Activated CD4-positive, alpha-beta memory T cell treated with anti-CD3 and anti-CD28 coated beads for 36 hours (primary cell): ENCODE measurements around the gene DCAF8. TPM values are rescaled to one million over a fixed set of nuclear protein-coding genes. Genes with fewer than 3 reads are reported as not detected.
A peak's percentile ranks its signal among the peaks of the same experiment; 100 is the strongest.
"Not testable (repeated sequence)": the region's sequence is repeated elsewhere in the genome, so short reads cannot be mapped to it uniquely, and the experiment has no call there.

ENCODE experiments used
- CTCF ChIA-PET: fragments of 350-600 bp; sonication (Branson Sonifier 250); formaldehyde crosslinking; loops from one replicate; lab custom pipeline; 2021; ENCODE audit warnings: antibody characterized with exemption, inconsistent platforms; lab: Charles Lee
- POLR2A ChIA-PET: fragments of 350-600 bp; sonication (Branson Sonifier 250); formaldehyde crosslinking; loops from one replicate; lab custom pipeline; 2021; ENCODE audit warnings: antibody characterized with exemption; lab: Charles Lee
- DNase-seq: peaks from one replicate; pipeline ENCODE4 v3.0.0-alpha.2; 2020
- H3K27ac Mint-ChIP-seq: one replicate; pipeline ENCODE4 v1.8.0; 2021; ENCODE audit warnings: mixed read lengths
- H3K27me3 Mint-ChIP-seq: one replicate; pipeline ENCODE4 v1.8.0; 2021; ENCODE audit warnings: mixed read lengths
- H3K36me3 Mint-ChIP-seq: one replicate; pipeline ENCODE4 v1.8.0; 2021; ENCODE audit warnings: mixed read lengths
- H3K4me1 Mint-ChIP-seq: one replicate; pipeline ENCODE4 v1.8.0; 2021; ENCODE audit warnings: low read depth, mixed read lengths
- H3K4me3 Mint-ChIP-seq: one replicate; pipeline ENCODE4 v1.8.0; 2021; ENCODE audit warnings: mild to moderate bottlenecking, mixed read lengths
- H3K9me3 Mint-ChIP-seq: one replicate; pipeline ENCODE4 v1.8.0; 2021; ENCODE audit warnings: mixed read lengths
- intact Hi-C: fragments of 100-400 bp; cut with micrococcal nuclease; formaldehyde crosslinking; loops from one replicate; pipeline ENCODE4 v1.15.1; 2023
- total RNA-seq, 2 experiments: library from RNA; stranded (reverse); gene quantifications; one replicate each; pipeline ENCODE4 v1.2.3, GENCODE V29; 2021

DCAF8 gene
- total RNA-seq, 2 experiments from 2014 or later = 142 to 150 TPM

DNA sequence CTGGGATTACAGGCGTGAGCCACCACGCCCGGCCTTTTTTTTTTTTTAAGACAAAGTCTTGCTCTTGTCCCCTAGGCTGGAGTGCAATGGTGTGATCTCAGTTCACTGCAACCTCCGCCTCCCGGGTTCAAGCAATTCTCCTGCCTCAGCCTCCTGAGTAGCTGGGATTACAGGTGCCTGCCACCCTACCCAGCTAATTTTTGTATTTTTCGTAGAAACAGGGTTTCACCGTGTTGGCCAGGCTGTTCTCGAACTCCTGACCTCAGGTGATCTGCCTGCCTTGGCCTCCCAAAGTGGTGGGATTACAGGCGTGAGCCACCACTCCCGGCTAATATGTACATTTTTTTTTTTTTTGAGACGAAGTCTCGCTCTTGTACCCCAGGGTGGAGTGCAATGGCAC, 25.4 kb upstream of the DCAF8 start:
- H3K4me1 Mint-ChIP-seq = peaks cover 23% of the 10 kb centered on the region
- CTCF ChIA-PET = interaction anchor here (0.7 to 7.2 kb wide), 8 partner anchors 11 to 190 kb away, joined by 3 to 156 read pairs (median 4); partner anchors contain the start of genes CASQ1, DCAF8 and IGSF8
- H3K4me3 Mint-ChIP-seq, H3K9me3 Mint-ChIP-seq, H3K27ac Mint-ChIP-seq, DNase-seq, H3K27me3 Mint-ChIP-seq, POLR2A ChIA-PET: not testable (repeated sequence)
- H3K36me3 Mint-ChIP-seq = peaks cover 31% of the 10 kb centered on the region
- intact Hi-C loops = loop anchor here (5.0 kb wide), 1 partner anchor 55 kb away; the partner anchor contains the start of genes COPA and NCSTN

DNA sequence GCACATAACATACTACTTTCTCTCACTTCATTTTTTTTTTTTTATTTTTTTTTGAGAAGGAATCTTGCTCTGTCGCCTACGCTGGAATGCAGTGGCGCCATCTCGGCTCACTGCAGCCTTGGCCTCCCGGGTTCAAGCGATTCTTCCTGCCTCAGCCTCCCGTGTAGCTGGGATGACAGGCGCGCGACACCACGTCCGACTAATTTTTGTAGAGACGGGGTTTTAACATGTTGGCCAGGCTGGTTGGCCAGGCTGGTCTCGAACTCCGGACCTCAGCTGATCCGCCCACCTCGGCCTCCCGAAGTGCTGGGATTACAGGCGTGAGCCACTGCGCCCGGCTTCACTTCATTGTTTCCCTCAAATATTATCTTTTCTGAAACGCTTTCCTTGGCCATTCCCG, 23.2 kb upstream of the DCAF8 start:
- ChIA-PET CTCF (interaction anchor here (1.5 to 2.6 kb wide), 4 partner anchors 34 to 184 kb away, joined by 7 to 14 read pairs (median 8); no protein-coding TSS in a partner anchor), POLR2A (interaction anchor here (0.6 to 2.5 kb wide), 7 partner anchors 22 to 85 kb away, joined by 3 to 25 read pairs (median 4); partner anchors contain the start of gene DCAF8)
- DNase-seq = no peak
- Mint-ChIP-seq H3K36me3 (peaks cover 26% of the 10 kb centered on the region), H3K27me3 (no peaks in the 10 kb centered on the region), H3K9me3 (no peaks in the 10 kb centered on the region), H3K4me1 (peaks cover 20% of the 10 kb centered on the region), H3K27ac (no peak overlapping the region), H3K4me3 (peak overlapping the region; percentile 48)
- intact Hi-C loops = loop anchor here (1.0 to 5.0 kb wide), 3 partner anchors 23 to 184 kb away; partner anchors contain the start of genes COPA, DCAF8 and NCSTN

DNA sequence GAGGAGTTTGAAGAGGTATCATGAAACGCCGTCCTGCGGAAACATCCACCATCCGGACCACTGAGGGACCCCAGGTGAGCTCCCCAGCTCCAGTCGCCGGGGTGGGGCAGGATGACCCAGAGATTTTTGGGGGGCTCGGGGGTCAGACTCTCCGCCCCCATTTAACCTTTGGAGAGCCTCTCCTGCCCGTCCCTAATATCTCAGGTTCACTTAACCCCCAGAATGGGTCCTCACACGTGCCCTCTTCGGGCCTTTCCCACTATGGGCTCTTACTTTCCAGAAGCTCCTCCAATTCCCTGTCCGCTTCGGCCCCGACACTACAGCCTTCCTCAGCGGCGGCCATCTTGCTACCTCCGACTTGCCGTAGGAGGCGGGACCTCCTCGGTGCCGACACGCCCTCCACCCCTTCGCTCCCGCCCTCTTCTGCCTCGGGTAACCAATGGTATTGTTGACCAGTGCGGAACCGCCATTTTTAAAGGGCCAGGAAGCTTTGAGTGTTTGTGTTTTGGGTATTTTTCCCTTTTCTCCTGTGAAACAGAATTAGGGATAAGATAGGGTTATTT, 22.5 kb upstream of the DCAF8 start, which contains the start of gene PEX19:
TSS of gene PEX19 (minus strand) at position 352 of the 563 bp plus-strand sequence. CDS start at position 343, 9 bp downstream.
- intact Hi-C loops = loop anchor here (1.0 to 5.0 kb wide), 3 partner anchors 23 to 184 kb away; partner anchors contain the start of genes COPA, DCAF8 and NCSTN
- H3K27ac Mint-ChIP-seq = peak within 1 kb of the TSS; percentile 90
- H3K27me3 Mint-ChIP-seq = no peaks in the 10 kb centered on the region
- peak within 1 kb of the TSS; percentile 96 for H3K4me3 Mint-ChIP-seq
- peaks cover 20% of the 10 kb centered on the region for H3K4me1 Mint-ChIP-seq
- peaks cover 25% of the 10 kb centered on the region for H3K36me3 Mint-ChIP-seq
- no peaks in the 10 kb centered on the region for H3K9me3 Mint-ChIP-seq
- CTCF ChIA-PET = interaction anchor here (0.9 to 2.6 kb wide), 6 partner anchors 22 to 183 kb away, joined by 3 to 14 read pairs (median 7); partner anchors contain the start of gene DCAF8
- DNase-seq = peak; percentile 97
- POLR2A ChIA-PET = interaction anchor here (0.6 to 2.5 kb wide), 7 partner anchors 21 to 85 kb away, joined by 3 to 25 read pairs (median 4); partner anchors contain the start of gene DCAF8

DNA sequence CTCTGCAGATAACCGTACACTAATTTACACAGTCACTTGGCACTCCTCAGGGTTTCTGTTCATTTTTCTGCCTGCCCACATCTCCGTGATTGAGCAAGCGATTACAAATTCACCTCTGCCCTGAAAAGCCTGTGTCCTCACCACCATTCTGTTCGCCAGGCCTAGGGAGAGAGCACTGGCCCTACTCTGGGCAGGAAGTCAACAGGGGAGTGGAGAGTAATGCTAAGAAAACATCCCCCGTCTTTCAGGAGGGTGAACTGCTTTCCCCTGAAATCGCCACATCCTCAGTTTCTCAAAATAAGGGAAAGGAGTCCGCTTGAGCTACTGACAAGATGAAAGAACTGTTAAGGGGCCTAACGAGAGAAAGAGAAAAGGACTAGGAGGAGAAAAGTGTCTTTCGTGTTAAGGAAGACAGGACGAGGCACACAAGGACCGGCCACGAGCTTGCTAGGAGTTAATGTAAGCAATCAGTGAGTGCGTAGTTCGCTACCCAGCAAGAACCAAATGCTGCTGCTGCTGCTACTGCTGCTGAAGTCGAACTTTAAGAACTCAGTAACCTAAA, 22.0 kb upstream of the DCAF8 start:
- Mint-ChIP-seq H3K27ac (peak overlapping the region; percentile 90), H3K27me3 (no peaks in the 10 kb centered on the region), H3K9me3 (no peaks in the 10 kb centered on the region), H3K36me3 (peaks cover 26% of the 10 kb centered on the region), H3K4me1 (peaks cover 20% of the 10 kb centered on the region), H3K4me3 (peak overlapping the region; percentile 96)
- POLR2A ChIA-PET = interaction anchor here (1.1 to 2.5 kb wide), 6 partner anchors 20 to 80 kb away, joined by 4 to 25 read pairs (median 5); partner anchors contain the start of gene DCAF8
- peak; percentile 39 for DNase-seq
- CTCF ChIA-PET = interaction anchor here (0.5 to 2.6 kb wide), 8 partner anchors 22 to 183 kb away, joined by 3 to 14 read pairs (median 6); partner anchors contain the start of gene DCAF8
- intact Hi-C loops = no loop called here

DNA sequence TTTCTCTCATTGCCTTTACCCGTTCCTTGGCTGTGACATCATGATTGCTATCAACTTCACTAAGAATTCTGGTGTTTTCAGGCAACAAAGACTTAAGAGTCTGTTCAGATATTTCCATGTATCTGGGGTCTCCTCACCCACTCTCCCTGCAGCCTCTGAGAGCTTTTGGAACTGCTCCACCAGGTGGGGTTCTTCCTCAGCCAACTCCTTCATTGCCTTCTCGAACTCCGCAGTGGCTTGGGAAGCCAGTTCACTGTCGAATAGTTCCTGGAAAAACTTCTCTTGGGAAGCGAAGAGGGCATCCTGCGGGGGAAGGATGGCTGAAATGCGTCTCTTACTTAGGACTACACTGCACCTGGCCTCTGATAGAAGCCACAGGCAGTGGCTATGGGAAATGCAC, 20.5 kb upstream of the DCAF8 start:
- Mint-ChIP-seq H3K27ac (no peak overlapping the region), H3K9me3 (no peaks in the 10 kb centered on the region), H3K4me1 (peaks cover 20% of the 10 kb centered on the region), H3K27me3 (no peaks in the 10 kb centered on the region), H3K36me3 (peaks cover 34% of the 10 kb centered on the region), H3K4me3 (no peak overlapping the region)
- ChIA-PET CTCF (interaction anchor here (6.2 kb wide), 1 partner anchor 9 kb away, joined by 44 read pairs; no protein-coding TSS in a partner anchor), POLR2A (no interaction called here)
- intact Hi-C loops = no loop called here
- DNase-seq = no peak

DNA sequence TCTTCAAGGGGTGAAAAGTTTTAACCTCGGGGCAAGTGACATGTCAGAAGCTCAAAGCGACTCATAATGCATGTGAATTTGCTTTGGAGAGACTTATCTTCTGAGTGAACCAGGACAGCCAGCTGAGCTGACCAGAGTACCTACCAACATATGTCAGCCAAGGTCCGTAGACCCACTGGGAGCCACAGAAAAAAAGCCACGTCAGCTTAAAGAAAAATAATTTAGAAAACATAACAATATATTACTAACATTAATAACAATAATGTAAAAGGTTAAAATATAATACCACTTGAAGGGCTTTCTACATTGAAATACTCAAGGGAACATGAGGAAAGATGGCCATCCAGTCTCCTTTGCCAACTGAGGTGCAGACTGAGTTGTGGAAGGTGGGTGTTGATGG, 15.6 kb upstream of the DCAF8 start:
- no peak overlapping the region for H3K27ac Mint-ChIP-seq
- H3K4me1 Mint-ChIP-seq = no peaks in the 10 kb centered on the region
- H3K4me3 Mint-ChIP-seq = no peak overlapping the region
- H3K9me3 Mint-ChIP-seq = no peaks in the 10 kb centered on the region
- CTCF ChIA-PET = interaction anchor here (1.5 to 6.2 kb wide), 3 partner anchors 10 to 26 kb away, joined by 4 to 44 read pairs (median 6); no protein-coding TSS in a partner anchor
- no peak for DNase-seq
- peaks cover 41% of the 10 kb centered on the region for H3K36me3 Mint-ChIP-seq
- POLR2A ChIA-PET = no interaction called here
- intact Hi-C loops = no loop called here
- no peaks in the 10 kb centered on the region for H3K27me3 Mint-ChIP-seq

DNA sequence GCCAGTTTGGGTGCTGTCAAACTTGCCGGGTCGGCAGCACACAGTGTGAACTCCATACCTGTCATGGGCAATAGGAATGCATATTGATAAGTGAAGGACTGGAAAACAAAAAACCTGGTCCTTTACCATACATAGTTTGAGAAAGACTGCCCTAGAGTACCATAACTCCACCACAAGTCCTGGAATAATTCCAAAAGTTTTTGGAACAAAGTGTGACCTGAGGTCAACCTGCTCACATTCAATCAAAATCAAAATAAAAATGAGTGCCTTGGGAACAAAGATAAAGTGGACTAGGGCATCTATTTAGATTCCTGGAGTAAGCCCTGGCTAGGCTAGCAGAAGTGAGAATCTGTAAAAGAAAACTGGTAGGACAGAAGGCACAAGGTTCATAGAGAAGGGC, 15.0 kb upstream of the DCAF8 start:
- H3K9me3 Mint-ChIP-seq = no peaks in the 10 kb centered on the region
- H3K27me3 Mint-ChIP-seq = no peaks in the 10 kb centered on the region
- POLR2A ChIA-PET = no interaction called here
- no peak for DNase-seq
- no peaks in the 10 kb centered on the region for H3K4me1 Mint-ChIP-seq
- no peak overlapping the region for H3K27ac Mint-ChIP-seq
- intact Hi-C loops = no loop called here
- CTCF ChIA-PET = interaction anchor here (2.2 to 6.2 kb wide), 2 partner anchors 11 to 15 kb away, joined by 6 to 44 read pairs; no protein-coding TSS in a partner anchor
- H3K4me3 Mint-ChIP-seq = no peak overlapping the region
- peaks cover 38% of the 10 kb centered on the region for H3K36me3 Mint-ChIP-seq

DNA sequence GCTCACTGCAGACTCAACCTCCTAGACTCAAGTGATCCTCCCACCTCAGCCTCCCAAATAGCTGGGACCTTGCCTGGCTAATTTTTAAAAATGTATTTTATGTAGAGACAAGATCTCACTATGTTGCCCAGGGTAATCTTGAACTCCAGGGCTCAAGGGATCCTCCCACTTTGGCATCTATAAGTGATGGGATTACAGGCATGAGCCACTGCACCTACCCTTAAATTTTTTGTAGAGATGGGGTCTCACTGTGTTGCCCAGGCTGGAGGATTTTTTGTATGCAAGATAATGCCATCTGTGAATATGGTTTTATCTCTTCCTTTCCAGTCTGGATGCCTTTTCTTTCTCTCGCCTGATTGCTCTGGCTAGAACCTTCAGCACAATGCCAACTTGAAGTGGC, 8.7 kb upstream of the DCAF8 start:
- no peaks in the 10 kb centered on the region for H3K36me3 Mint-ChIP-seq
- CTCF ChIA-PET = no interaction called here
- H3K9me3 Mint-ChIP-seq = no peaks in the 10 kb centered on the region
- no peaks in the 10 kb centered on the region for H3K27me3 Mint-ChIP-seq
- no peak overlapping the region for H3K27ac Mint-ChIP-seq
- no peak overlapping the region for H3K4me3 Mint-ChIP-seq
- POLR2A ChIA-PET = no interaction called here
- H3K4me1 Mint-ChIP-seq = no peaks in the 10 kb centered on the region
- DNase-seq = no peak
- intact Hi-C loops = no loop called here

DNA sequence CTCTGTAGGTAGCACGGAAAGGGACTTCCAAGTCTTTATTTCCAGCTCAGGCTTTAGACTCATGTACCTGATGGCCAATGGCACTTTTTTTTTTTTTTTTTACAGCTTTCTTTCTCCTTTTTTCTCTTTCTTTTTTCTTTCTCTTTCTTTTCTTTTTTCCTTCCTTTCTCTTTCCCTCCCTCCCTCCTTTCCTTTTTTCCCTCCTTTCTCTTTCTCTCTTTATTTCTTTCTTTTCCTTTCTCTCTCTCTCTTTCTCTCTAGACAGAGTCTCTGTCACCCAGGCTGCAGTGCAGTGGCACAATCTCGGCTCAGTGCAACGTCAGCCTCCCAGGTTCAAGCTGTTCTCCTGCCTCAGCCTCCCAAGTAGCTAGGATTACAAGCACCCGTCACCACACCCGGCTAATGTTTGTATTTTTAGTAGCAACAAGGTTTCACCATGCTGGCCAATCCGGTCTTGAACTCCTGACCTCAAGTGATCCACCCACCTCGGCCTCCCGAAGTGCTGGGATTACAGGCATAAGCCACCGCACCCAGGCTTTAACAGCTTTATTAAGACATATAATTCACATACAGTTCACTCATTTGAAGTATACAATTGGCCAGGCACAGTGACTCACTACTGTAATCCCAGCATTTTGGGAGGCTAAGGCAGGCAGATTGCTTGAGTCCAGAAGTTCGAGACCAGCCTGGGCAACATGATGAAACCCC, 5.1 kb upstream of the DCAF8 start:
- CTCF ChIA-PET = no interaction called here
- Mint-ChIP-seq H3K27ac (no peak overlapping the region), H3K4me1 (peaks cover 10% of the 10 kb centered on the region), H3K27me3 (no peaks in the 10 kb centered on the region), H3K9me3 (no peaks in the 10 kb centered on the region), H3K4me3 (no peak overlapping the region), H3K36me3 (no peaks in the 10 kb centered on the region)
- POLR2A ChIA-PET = no interaction called here
- intact Hi-C loops = loop anchor here (10.0 kb wide), 1 partner anchor 357 kb away; no protein-coding TSS in a partner anchor
- DNase-seq = no peak

DNA sequence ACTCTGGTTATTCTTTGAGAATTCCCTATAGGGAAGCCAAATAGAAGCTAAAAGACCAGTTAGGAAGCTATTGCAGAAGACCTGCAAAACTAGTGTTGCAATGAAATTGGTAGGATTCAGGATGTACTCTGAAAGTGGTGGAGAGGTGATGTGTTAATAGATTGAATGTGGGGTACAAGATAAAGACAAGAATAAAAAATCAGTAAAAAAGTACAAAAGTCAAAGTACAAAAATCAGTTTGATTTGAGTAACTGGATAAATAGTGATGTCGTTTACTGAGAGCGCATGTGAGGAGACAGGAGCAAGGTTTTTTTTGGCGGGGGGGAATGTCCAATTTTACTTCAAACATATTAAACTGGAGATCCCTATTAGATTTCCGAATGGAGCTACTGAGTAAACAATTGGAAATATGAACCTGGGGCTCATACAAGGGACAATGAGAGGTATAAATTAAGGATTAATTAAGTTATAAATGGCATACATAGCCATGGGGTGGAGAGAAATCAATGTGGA, 2.5 kb upstream of the DCAF8 start:
- no peaks in the 10 kb centered on the region for H3K9me3 Mint-ChIP-seq
- no peak overlapping the region for H3K27ac Mint-ChIP-seq
- H3K4me3 Mint-ChIP-seq = no peak overlapping the region
- ChIA-PET POLR2A (interaction anchor here (3.9 kb wide), 1 partner anchor 20 kb away, joined by 25 read pairs; the partner anchor contains the start of gene PEX19), CTCF (interaction anchor here (6.5 kb wide), 1 partner anchor 26 kb away, joined by 60 read pairs; no protein-coding TSS in a partner anchor)
- H3K4me1 Mint-ChIP-seq = peaks cover 23% of the 10 kb centered on the region
- H3K36me3 Mint-ChIP-seq = peaks cover 13% of the 10 kb centered on the region
- no peaks in the 10 kb centered on the region for H3K27me3 Mint-ChIP-seq
- no peak for DNase-seq
- intact Hi-C loops = loop anchor here (5.0 to 10.0 kb wide), 3 partner anchors 343 to 852 kb away; partner anchors contain the start of genes NIT1 and PFDN2

DNA sequence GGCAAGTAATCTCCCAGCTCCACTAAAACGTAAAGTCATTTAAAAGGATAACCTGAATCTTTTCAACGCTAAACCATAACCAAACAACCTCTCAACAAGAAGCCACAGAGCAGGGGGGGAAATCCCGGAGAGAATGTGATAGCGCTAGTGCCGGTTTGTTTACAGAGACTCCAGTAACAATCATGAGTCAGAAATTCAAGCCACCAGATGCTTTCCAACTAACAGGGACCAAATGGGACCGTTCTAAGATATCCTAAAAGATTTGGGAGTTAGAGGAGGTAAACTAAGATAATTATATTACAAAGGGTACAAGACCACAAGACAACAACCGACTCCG, 825 bp downstream of the DCAF8 start:
- Mint-ChIP-seq H3K4me3 (peak overlapping the region; percentile 96), H3K9me3 (no peaks in the 10 kb centered on the region), H3K27me3 (no peaks in the 10 kb centered on the region), H3K27ac (peak overlapping the region; percentile 99), H3K36me3 (peaks cover 22% of the 10 kb centered on the region), H3K4me1 (peaks cover 50% of the 10 kb centered on the region)
- POLR2A ChIA-PET = interaction anchor here (0.6 to 3.7 kb wide), 7 partner anchors 9 to 340 kb away, joined by 3 to 14 read pairs (median 4); partner anchors contain the start of genes PEX19 and TAGLN2
- CTCF ChIA-PET = interaction anchor here (1.4 to 6.5 kb wide), 3 partner anchors 10 to 160 kb away, joined by 6 to 60 read pairs (median 56); no protein-coding TSS in a partner anchor
- DNase-seq = peak; percentile 88
- intact Hi-C loops = loop anchor here (5.0 to 10.0 kb wide), 3 partner anchors 339 to 856 kb away; partner anchors contain the start of genes NIT1 and PFDN2
